Tongue (tissue), 2 donors: ENCODE measurements around the gene CEP152. TPM values are rescaled to one million over a fixed set of nuclear protein-coding genes. Genes with fewer than 3 reads are reported as not detected.
"Not testable (repeated sequence)": the region's sequence is repeated elsewhere in the genome, so short reads cannot be mapped to it uniquely, and the experiment has no call there.

Source experiments
- DNase-seq: peaks from one replicate; pipeline ENCODE4 v3.0.0-alpha.2; 2015
- total RNA-seq: library from RNA; depleted of rRNA; stranded (reverse); fragments of >200 nt; gene quantifications from one replicate; pipeline ENCODE4 v1.2.3, GENCODE V29; 2014

CEP152 gene
- total RNA-seq: 6.2 TPM

GRCh38 chr15:48810414-48811324 is at the start of gene CEP152:
Gene CEP152, minus strand, starts transcription at chr15:48811069. Its CDS starts 5,420 bp downstream, at chr15:48805649.
- DNase-seq: peak; percentile 99

GRCh38 chr15:48859426-48859825 is 48.6 kb upstream of the CEP152 start:
- no peak for DNase-seq

GRCh38 chr15:48858401-48858800 is 47.5 kb upstream of the CEP152 start:
- DNase-seq: no peak

- DNase-seq: no peak
These were observed 46.1 kb upstream of the CEP152 start for GRCh38 chr15:48856942-48857341.

- peak; percentile 42 for DNase-seq
These were observed 44.9 kb upstream of the CEP152 start for GRCh38 chr15:48855501-48856440.

GRCh38 chr15:48854434-48854833 is 43.6 kb upstream of the CEP152 start:
- not testable (repeated sequence) for DNase-seq

GRCh38 chr15:48851956-48852355 is 41.1 kb upstream of the CEP152 start:
- no peak for DNase-seq

- no peak for DNase-seq
These were observed 39.8 kb upstream of the CEP152 start for GRCh38 chr15:48850648-48851047.

GRCh38 chr15:48845123-48845522 is 34.3 kb upstream of the CEP152 start:
- DNase-seq: no peak

- no peak for DNase-seq
These were observed 31.6 kb upstream of the CEP152 start for GRCh38 chr15:48842501-48842900.

- DNase-seq: peak; percentile 24
These were observed 23.9 kb upstream of the CEP152 start for GRCh38 chr15:48834756-48835155.

GRCh38 chr15:48833526-48834239 is 22.8 kb upstream of the CEP152 start:
- no peak for DNase-seq

- no peak for DNase-seq
These were observed 21.8 kb upstream of the CEP152 start for GRCh38 chr15:48832648-48833047.

- peak; percentile 28 for DNase-seq
These were observed 18.0 kb upstream of the CEP152 start for GRCh38 chr15:48828906-48829305.

GRCh38 chr15:48828471-48828870 is 17.6 kb upstream of the CEP152 start:
- DNase-seq: no peak

GRCh38 chr15:48825075-48825474 is 14.2 kb upstream of the CEP152 start:
- no peak for DNase-seq

GRCh38 chr15:48823706-48824105 is 12.8 kb upstream of the CEP152 start:
- no peak for DNase-seq

GRCh38 chr15:48823237-48823636 is 12.4 kb upstream of the CEP152 start:
- no peak for DNase-seq

GRCh38 chr15:48814286-48814685 is 3.4 kb upstream of the CEP152 start:
- no peak for DNase-seq

GRCh38 chr15:48811325-48811958 is 573 bp upstream of the CEP152 start:
- no peak for DNase-seq

GRCh38 chr15:48806151-48806550 is 4.7 kb downstream of the CEP152 start:
- DNase-seq: no peak

GRCh38 chr15:48805591-48805990 is 5.3 kb downstream of the CEP152 start:
- DNase-seq: no peak
